Activated naive CD4-positive, alpha-beta T cell treated with anti-CD3 and anti-CD28 coated beads for 36 hours (primary cell): ENCODE data around the gene EOLA1. TPM values are rescaled to one million over a fixed set of nuclear protein-coding genes. Genes with fewer than 3 reads are reported as not detected.
"Not testable (repeated sequence)": the region's sequence is repeated elsewhere in the genome, so short reads cannot be mapped to it uniquely, and the experiment has no call there.

Experiments
- CTCF ChIA-PET: fragments of 350-600 bp; sonication (Branson Sonifier 250); formaldehyde crosslinking; loops from one replicate; lab custom pipeline; 2021; ENCODE audit warnings: antibody characterized with exemption; lab: Charles Lee
- DNase-seq: peaks from one replicate; pipeline ENCODE4 v3.0.0-alpha.2; 2020
- H3K27ac Mint-ChIP-seq: one replicate; pipeline ENCODE4 v1.8.0; 2021; ENCODE audit warnings: mild to moderate bottlenecking, mixed read lengths
- H3K27me3 Mint-ChIP-seq: one replicate; pipeline ENCODE4 v1.8.0; 2021; ENCODE audit warnings: low read depth, mixed read lengths
- H3K36me3 Mint-ChIP-seq: one replicate; pipeline ENCODE4 v1.8.0; 2021; ENCODE audit warnings: low read depth, mixed read lengths
- H3K4me1 Mint-ChIP-seq: one replicate; pipeline ENCODE4 v1.8.0; 2021; ENCODE audit warnings: low read depth, mixed read lengths
- H3K4me3 Mint-ChIP-seq: one replicate; pipeline ENCODE4 v1.8.0; 2021; ENCODE audit warnings: mild to moderate bottlenecking, moderate library complexity, mixed read lengths
- H3K9me3 Mint-ChIP-seq: one replicate; pipeline ENCODE4 v1.8.0; 2021; ENCODE audit warnings: mixed read lengths
- intact Hi-C: fragments of 100-400 bp; cut with micrococcal nuclease; formaldehyde crosslinking; loops from one replicate; pipeline ENCODE4 v1.15.1; 2023
- total RNA-seq, 2 experiments: library from RNA; stranded (reverse); gene quantifications; one replicate each; pipeline ENCODE4 v1.2.3, GENCODE V29; 2021

Gene EOLA1
- total RNA-seq, 2 experiments from 2014 or later = 14.7 to 16.2 TPM

- intact Hi-C loops, H3K27me3 Mint-ChIP-seq, H3K36me3 Mint-ChIP-seq, H3K4me3 Mint-ChIP-seq, H3K27ac Mint-ChIP-seq, H3K4me1 Mint-ChIP-seq, CTCF ChIA-PET, DNase-seq, H3K9me3 Mint-ChIP-seq: not testable (repeated sequence)
These were observed 9.6 kb downstream of the EOLA1 start for GRCh38 chrX:149550454-149550853.

DNA sequence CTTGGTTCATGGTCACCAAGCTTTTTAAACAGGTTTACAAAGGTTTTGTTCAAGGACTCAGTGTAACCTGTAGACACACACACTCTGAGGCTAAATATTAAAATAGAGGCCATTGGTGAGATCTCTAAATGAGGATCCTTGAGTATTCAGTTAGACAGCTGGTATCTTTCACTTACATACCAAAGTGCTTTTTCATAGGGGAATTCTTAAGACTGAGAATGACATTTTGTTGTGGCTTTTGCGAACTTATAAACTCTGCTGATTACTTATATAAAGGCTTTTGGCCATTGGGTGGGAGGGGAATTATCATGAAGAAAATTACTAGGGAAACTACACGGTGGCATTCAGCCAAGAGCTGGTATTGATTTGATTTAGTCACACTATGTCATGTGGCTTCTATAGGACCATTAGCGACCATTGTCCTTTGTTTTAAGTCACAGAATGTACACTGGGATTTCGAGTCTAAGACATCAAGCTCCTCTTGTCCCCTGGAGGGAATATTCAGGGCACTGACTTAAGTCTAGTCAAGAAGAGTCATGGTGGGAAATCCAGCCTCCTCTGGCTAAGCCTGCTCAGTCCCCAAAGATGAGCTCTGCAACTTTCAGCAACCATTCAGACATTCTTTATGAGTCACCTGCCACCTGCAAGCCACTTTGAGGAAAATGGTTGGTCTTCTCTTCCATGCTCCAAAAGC is 10.6 kb downstream of the EOLA1 start:
- H3K27ac Mint-ChIP-seq, CTCF ChIA-PET, H3K27me3 Mint-ChIP-seq, intact Hi-C loops, H3K36me3 Mint-ChIP-seq, H3K4me1 Mint-ChIP-seq, H3K9me3 Mint-ChIP-seq, H3K4me3 Mint-ChIP-seq, DNase-seq: not testable (repeated sequence)

DNA sequence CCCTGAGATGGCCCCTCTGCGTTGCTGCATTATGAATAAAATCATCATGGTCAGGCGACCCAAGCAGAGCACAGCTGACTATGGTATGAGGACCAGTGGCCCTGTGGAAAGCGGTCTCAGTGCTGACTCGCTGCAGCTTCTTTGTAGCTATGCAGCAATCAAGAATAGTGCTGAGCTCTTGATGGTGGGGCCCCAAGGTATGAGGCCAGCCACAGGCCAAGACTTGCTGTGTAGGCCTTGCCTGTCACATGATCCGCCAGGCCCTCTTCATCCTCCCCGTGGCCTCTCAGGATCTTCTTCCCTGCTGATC is 11.1 kb downstream of the EOLA1 start:
- H3K4me3 Mint-ChIP-seq, H3K36me3 Mint-ChIP-seq, DNase-seq, H3K27me3 Mint-ChIP-seq, H3K27ac Mint-ChIP-seq, intact Hi-C loops, H3K4me1 Mint-ChIP-seq, H3K9me3 Mint-ChIP-seq, CTCF ChIA-PET: not testable (repeated sequence)

- H3K27me3 Mint-ChIP-seq, H3K4me1 Mint-ChIP-seq, H3K4me3 Mint-ChIP-seq, CTCF ChIA-PET, H3K27ac Mint-ChIP-seq, H3K36me3 Mint-ChIP-seq, H3K9me3 Mint-ChIP-seq, intact Hi-C loops, DNase-seq: not testable (repeated sequence)
These were observed 14.4 kb downstream of the EOLA1 start for GRCh38 chrX:149555251-149555650.

GRCh38 chrX:149563359-149563758 is 22.5 kb downstream of the EOLA1 start:
- CTCF ChIA-PET = no interaction called here
- DNase-seq = no peak
- no peaks in the 10 kb centered on the region for H3K9me3 Mint-ChIP-seq
- H3K27ac Mint-ChIP-seq = no peak overlapping the region
- no peaks in the 10 kb centered on the region for H3K27me3 Mint-ChIP-seq
- intact Hi-C loops = no loop called here
- H3K36me3 Mint-ChIP-seq = no peaks in the 10 kb centered on the region
- no peak overlapping the region for H3K4me3 Mint-ChIP-seq
- no peaks in the 10 kb centered on the region for H3K4me1 Mint-ChIP-seq

- Mint-ChIP-seq H3K27ac (no peak overlapping the region), H3K4me3 (no peak overlapping the region), H3K27me3 (peaks cover 4% of the 10 kb centered on the region), H3K36me3 (no peaks in the 10 kb centered on the region), H3K9me3 (no peaks in the 10 kb centered on the region), H3K4me1 (peaks cover 1% of the 10 kb centered on the region)
- no peak for DNase-seq
- CTCF ChIA-PET = no interaction called here
- intact Hi-C loops = no loop called here
These were observed 27.0 kb downstream of the EOLA1 start for GRCh38 chrX:149567621-149568417.

GRCh38 chrX:149568701-149569296 is 28.0 kb downstream of the EOLA1 start:
- no peak for DNase-seq
- no peak overlapping the region for H3K4me3 Mint-ChIP-seq
- CTCF ChIA-PET = no interaction called here
- H3K4me1 Mint-ChIP-seq = peaks cover 3% of the 10 kb centered on the region
- H3K36me3 Mint-ChIP-seq = no peaks in the 10 kb centered on the region
- intact Hi-C loops = no loop called here
- no peak overlapping the region for H3K27ac Mint-ChIP-seq
- H3K9me3 Mint-ChIP-seq = no peaks in the 10 kb centered on the region
- peaks cover 4% of the 10 kb centered on the region for H3K27me3 Mint-ChIP-seq

GRCh38 chrX:149569770-149570169 is 29.0 kb downstream of the EOLA1 start:
- H3K9me3 Mint-ChIP-seq = no peaks in the 10 kb centered on the region
- H3K4me1 Mint-ChIP-seq = peaks cover 3% of the 10 kb centered on the region
- no peak for DNase-seq
- H3K36me3 Mint-ChIP-seq = no peaks in the 10 kb centered on the region
- CTCF ChIA-PET = no interaction called here
- no peak overlapping the region for H3K27ac Mint-ChIP-seq
- no peak overlapping the region for H3K4me3 Mint-ChIP-seq
- peaks cover 4% of the 10 kb centered on the region for H3K27me3 Mint-ChIP-seq
- intact Hi-C loops = no loop called here

GRCh38 chrX:149570668-149571067 is 29.9 kb downstream of the EOLA1 start:
- no peak for DNase-seq
- Mint-ChIP-seq H3K4me1 (peaks cover 3% of the 10 kb centered on the region), H3K36me3 (no peaks in the 10 kb centered on the region), H3K9me3 (no peaks in the 10 kb centered on the region), H3K4me3 (no peak overlapping the region), H3K27ac (no peak overlapping the region), H3K27me3 (peaks cover 4% of the 10 kb centered on the region)
- CTCF ChIA-PET = no interaction called here
- intact Hi-C loops = no loop called here

- peaks cover 3% of the 10 kb centered on the region for H3K4me1 Mint-ChIP-seq
- H3K27me3 Mint-ChIP-seq = peaks cover 4% of the 10 kb centered on the region
- H3K27ac Mint-ChIP-seq = no peak overlapping the region
- H3K9me3 Mint-ChIP-seq = no peaks in the 10 kb centered on the region
- H3K4me3 Mint-ChIP-seq = no peak overlapping the region
- H3K36me3 Mint-ChIP-seq = no peaks in the 10 kb centered on the region
- CTCF ChIA-PET = no interaction called here
- intact Hi-C loops = no loop called here
- DNase-seq = no peak
These were observed 31.0 kb downstream of the EOLA1 start for GRCh38 chrX:149571770-149572169.

GRCh38 chrX:149572743-149573142 is 31.9 kb downstream of the EOLA1 start:
- CTCF ChIA-PET = no interaction called here
- peaks cover 4% of the 10 kb centered on the region for H3K27me3 Mint-ChIP-seq
- H3K27ac Mint-ChIP-seq = no peak overlapping the region
- H3K36me3 Mint-ChIP-seq = no peaks in the 10 kb centered on the region
- intact Hi-C loops = no loop called here
- H3K4me3 Mint-ChIP-seq = no peak overlapping the region
- DNase-seq = no peak
- H3K9me3 Mint-ChIP-seq = no peaks in the 10 kb centered on the region
- H3K4me1 Mint-ChIP-seq = peaks cover 3% of the 10 kb centered on the region

GRCh38 chrX:149573456-149573855 is 32.6 kb downstream of the EOLA1 start:
- H3K27me3 Mint-ChIP-seq, CTCF ChIA-PET, H3K4me1 Mint-ChIP-seq, H3K4me3 Mint-ChIP-seq, intact Hi-C loops, DNase-seq, H3K36me3 Mint-ChIP-seq, H3K9me3 Mint-ChIP-seq, H3K27ac Mint-ChIP-seq: not testable (repeated sequence)

DNA sequence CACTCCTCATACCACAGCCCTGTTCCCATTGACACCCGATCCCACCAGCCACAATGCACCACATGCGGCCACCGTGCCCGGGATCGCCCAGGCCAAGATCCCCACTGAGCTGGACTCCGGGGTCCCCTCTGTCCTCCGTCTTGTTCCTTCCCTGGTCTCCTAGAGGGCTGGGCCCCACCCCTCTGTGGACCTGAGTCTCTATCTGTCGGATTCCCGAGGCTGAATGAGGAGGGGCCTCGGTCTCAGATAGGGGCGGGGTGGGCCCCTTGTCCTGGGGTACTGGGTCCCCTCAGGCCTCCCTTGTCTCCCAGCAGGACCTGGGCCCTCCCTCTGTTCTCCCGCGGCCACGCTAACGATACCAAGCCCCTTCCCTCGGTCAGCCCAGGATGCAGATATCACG is 44.8 kb downstream of the EOLA1 start:
- H3K9me3 Mint-ChIP-seq, intact Hi-C loops, CTCF ChIA-PET, H3K27ac Mint-ChIP-seq, H3K36me3 Mint-ChIP-seq, DNase-seq, H3K4me1 Mint-ChIP-seq, H3K4me3 Mint-ChIP-seq, H3K27me3 Mint-ChIP-seq: not testable (repeated sequence)
